Neural cell (in vitro differentiated cells): ENCODE measurements around the gene ADO. TPM values are rescaled to one million over a fixed set of nuclear protein-coding genes. Genes with fewer than 3 reads are reported as not detected.

Experiments
- H2AFZ ChIP-seq: fragments of 200-600, 300-800 bp; sonication (generic), shearing (Covaris generic); 2 replicates; pipeline ENCODE4 v1.6.0; 2014; ENCODE audit warnings: low read depth, mild to moderate bottlenecking, antibody characterized with exemption, low read length, moderate library complexity
- H3F3A ChIP-seq: fragments of 200-600 bp; shearing (Covaris generic); 2 replicates; pipeline ENCODE4 v1.6.1; 2016; ENCODE audit warnings: mild to moderate bottlenecking, moderate library complexity, mixed read lengths, antibody characterized with exemption, low read length; ENCODE audit not compliant: insufficient read depth, poor library complexity, severe bottlenecking
- H3K27ac ChIP-seq: fragments of 200-600, 300-800 bp; sonication (generic), shearing (Covaris generic); 2 replicates; pipeline ENCODE4 v1.5.1; 2014; ENCODE audit warnings: mild to moderate bottlenecking, low read length, moderate library complexity
- H3K27me3 ChIP-seq: fragments of 300-800, 200-600 bp; sonication (generic), shearing (Covaris generic); 2 replicates; pipeline ENCODE4 v1.6.0; 2014; ENCODE audit warnings: mild to moderate bottlenecking, low read depth, low read length, moderate library complexity; ENCODE audit not compliant: insufficient read depth
- H3K36me3 ChIP-seq: fragments of 300-800, 200-600 bp; sonication (generic), shearing (Covaris generic); 2 replicates; pipeline ENCODE4 v1.5.1; 2014; ENCODE audit warnings: mild to moderate bottlenecking, antibody characterized with exemption, low read length, moderate library complexity; ENCODE audit not compliant: insufficient read depth
- H3K4me2 ChIP-seq: fragments of 300-800, 200-600 bp; sonication (generic), shearing (Covaris generic); 2 replicates; pipeline ENCODE4 v1.6.0; 2014; ENCODE audit warnings: mild to moderate bottlenecking, low read length
- H3K4me3 ChIP-seq: fragments of 300-800, 200-600 bp; sonication (generic), shearing (Covaris generic); 2 replicates; pipeline ENCODE4 v1.5.1; 2014; ENCODE audit warnings: mild to moderate bottlenecking, low read length, moderate library complexity
- H3K79me2 ChIP-seq: fragments of 200-600 bp; shearing (Covaris generic); replicated peaks from 2 replicates; pipeline ENCODE4 v1.6.0; 2014; ENCODE audit warnings: mild to moderate bottlenecking, low read length, moderate library complexity; ENCODE audit not compliant: insufficient read depth
- H3K9ac ChIP-seq: fragments of 300-800, 200-600 bp; sonication (generic), shearing (Covaris generic); 2 replicates; pipeline ENCODE4 v1.6.1; 2016; ENCODE audit warnings: mild to moderate bottlenecking, low read length, mixed read lengths
- H3K9me2 ChIP-seq: fragments of 200-600 bp; shearing (Covaris generic); 2 replicates; pipeline ENCODE4 v1.6.1; 2016; ENCODE audit warnings: mild to moderate bottlenecking, low read length, mixed read lengths; ENCODE audit not compliant: insufficient read depth
- H3K9me3 ChIP-seq: fragments of 200-600, 300-800 bp; sonication (generic), shearing (Covaris generic); 2 replicates; pipeline ENCODE4 v1.6.1; 2016; ENCODE audit warnings: mild to moderate bottlenecking, mixed run types, low read length, moderate library complexity, mixed read lengths
- H4K20me1 ChIP-seq: fragments of 200-600 bp; shearing (Covaris generic); 2 replicates; pipeline ENCODE4 v1.6.1; 2016; ENCODE audit warnings: mild to moderate bottlenecking, mixed run types; ENCODE audit not compliant: insufficient read depth
- CTCF ChIP-seq: fragments of 450-650 bp; IDR thresholded peaks from 2 replicates; pipeline ENCODE4 v1.5.1; 2014; ENCODE audit warnings: antibody characterized with exemption, mild to moderate bottlenecking, moderate library complexity; ENCODE audit not compliant: poor library complexity, severe bottlenecking
- EP300 ChIP-seq: fragments of 450-650 bp; conservative IDR thresholded peaks from 2 replicates; pipeline ENCODE4 v1.6.1; 2014; ENCODE audit warnings: antibody characterized with exemption, mild to moderate bottlenecking, moderate library complexity; ENCODE audit not compliant: poor library complexity, severe bottlenecking
- EZH2 ChIP-seq: fragments of 200-600, 300-800 bp; shearing (Covaris generic), sonication (generic); IDR thresholded peaks from 2 replicates; pipeline ENCODE4 v1.6.1; 2014; ENCODE audit warnings: antibody characterized with exemption, low read length, borderline replicate concordance, mild to moderate bottlenecking; ENCODE audit not compliant: insufficient read depth, poor library complexity, severe bottlenecking
- MXI1 ChIP-seq: fragments of 450-650 bp; conservative IDR thresholded peaks from 2 replicates; pipeline ENCODE4 v1.6.1; 2014; ENCODE audit warnings: antibody characterized with exemption, mild to moderate bottlenecking; ENCODE audit not compliant: poor library complexity, severe bottlenecking
- POLR2AphosphoS5 ChIP-seq: IDR thresholded peaks from 2 replicates; pipeline ENCODE4 v1.6.1; 2012
- RAD21 ChIP-seq: fragments of 450-650 bp; conservative IDR thresholded peaks from 2 replicates; pipeline ENCODE4 v1.6.1; 2014; ENCODE audit warnings: antibody characterized with exemption, mild to moderate bottlenecking, moderate library complexity
- SMC3 ChIP-seq: fragments of 450-650 bp; conservative IDR thresholded peaks from 2 replicates; pipeline ENCODE4 v1.6.1; 2014; ENCODE audit warnings: antibody characterized with exemption, mild to moderate bottlenecking, moderate library complexity; ENCODE audit not compliant: poor library complexity
- TAF1 ChIP-seq: IDR thresholded peaks from 2 replicates; pipeline ENCODE4 v1.6.1; 2012; ENCODE audit warnings: low read depth
- polyA plus RNA-seq: library from polyadenylated mRNA; depleted of rRNA; stranded (reverse); fragments of >200 nt; gene quantifications from 2 replicates; pipeline ENCODE4 v1.2.3, GENCODE V29; 2014
- TF ChIP-seq, protein P1 (sequence below): IDR thresholded peaks from 2 replicates; pipeline ENCODE4 v1.6.1; 2012; ENCODE audit warnings: borderline replicate concordance

ADO gene
- polyA plus RNA-seq, 1 donor from 2014 or later = 33.2 TPM

GRCh38 chr10:62805231-62806099, 945 bp downstream of the ADO start:
- H3K27ac ChIP-seq = peak overlapping the region; percentile 97
- H2AFZ ChIP-seq = no peak overlapping the region
- H3K9me2 ChIP-seq = no peaks in the 10 kb centered on the region
- peaks cover 10% of the 10 kb centered on the region for H4K20me1 ChIP-seq
- peak overlapping the region; percentile 93 for H3K4me3 ChIP-seq
- H3K36me3 ChIP-seq = no peaks in the 10 kb centered on the region
- H3F3A ChIP-seq = peaks cover 2% of the 10 kb centered on the region
- H3K4me2 ChIP-seq = no peak overlapping the region
- H3K9me3 ChIP-seq = no peaks in the 10 kb centered on the region
- H3K27me3 ChIP-seq = peaks cover 8% of the 10 kb centered on the region
- peak overlapping the region; percentile 92 for H3K9ac ChIP-seq
- TF ChIP-seq MXI1 (peak; percentile 37), SMC3 (no peak), RAD21 (peak; percentile 7)
- peaks cover 17% of the 10 kb centered on the region for H3K79me2 ChIP-seq

DNA sequence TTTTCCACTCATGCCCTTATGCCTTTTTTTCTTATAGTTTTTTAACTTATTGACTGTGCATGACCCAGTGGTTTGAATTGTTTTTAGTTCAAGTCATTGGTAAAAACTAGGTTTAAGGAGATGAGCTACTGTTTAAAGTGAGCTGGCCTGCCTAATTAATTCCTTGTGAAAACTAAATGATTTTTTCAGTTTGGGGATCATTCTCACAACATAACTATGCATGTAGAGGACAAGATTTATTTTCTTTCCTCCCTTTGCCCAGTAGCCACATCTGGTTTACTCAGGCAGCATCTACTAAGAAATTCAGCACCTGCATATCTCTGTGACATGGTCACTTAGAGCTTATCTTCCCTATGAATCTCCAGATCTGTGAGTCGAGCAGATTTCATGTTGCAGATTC, 1.7 kb downstream of the ADO start:
- H3K27ac ChIP-seq = no peak overlapping the region
- H2AFZ ChIP-seq = no peak overlapping the region
- H3K4me2 ChIP-seq = peak overlapping the region; percentile 100
- peaks cover 17% of the 10 kb centered on the region for H3K79me2 ChIP-seq
- no peaks in the 10 kb centered on the region for H3K9me2 ChIP-seq
- peak overlapping the region; percentile 93 for H3K4me3 ChIP-seq
- H4K20me1 ChIP-seq = peaks cover 10% of the 10 kb centered on the region
- H3F3A ChIP-seq = peaks cover 2% of the 10 kb centered on the region
- H3K9ac ChIP-seq = peak overlapping the region; percentile 92
- no peaks in the 10 kb centered on the region for H3K36me3 ChIP-seq
- TF ChIP-seq EZH2 = no peak
- no peak for TF ChIP-seq EP300
- no peaks in the 10 kb centered on the region for H3K9me3 ChIP-seq
- peaks cover under 1% of the 10 kb centered on the region for H3K27me3 ChIP-seq

DNA sequence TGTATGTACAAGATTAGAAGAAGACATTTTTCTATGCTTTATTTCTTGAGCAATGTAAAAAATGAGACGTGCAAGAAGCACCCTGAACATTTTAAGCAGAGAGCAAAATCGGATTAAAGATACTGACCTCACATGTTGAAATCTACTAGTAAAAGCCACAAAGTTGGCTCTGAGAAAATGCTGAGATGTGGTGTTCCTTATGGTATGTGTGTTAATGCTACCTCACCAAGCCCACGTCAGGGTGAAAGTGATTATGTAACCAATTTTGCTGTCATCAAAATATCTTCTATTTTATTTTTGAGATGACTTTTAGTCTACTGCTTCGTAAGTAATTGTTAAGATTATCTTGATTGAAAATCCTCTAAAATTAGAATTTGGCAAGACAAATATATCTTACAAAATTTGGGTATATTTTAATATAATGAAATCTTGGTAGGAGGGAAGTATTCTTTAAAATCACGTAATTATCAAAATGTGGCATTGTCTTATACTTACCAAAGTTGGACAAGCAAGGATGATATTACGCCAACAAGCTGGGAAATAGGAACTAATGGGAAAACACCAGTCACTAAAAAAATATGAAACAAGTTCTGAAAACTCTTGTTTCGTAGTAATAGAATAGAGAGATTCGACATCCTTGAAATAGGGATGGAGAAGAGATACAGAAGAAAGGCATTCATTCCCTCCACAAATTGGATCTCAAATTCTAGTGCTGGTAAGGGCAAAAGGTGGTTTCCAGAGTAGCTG, 5.8 kb downstream of the ADO start:
- H3K4me3 ChIP-seq = no peak overlapping the region
- H2AFZ ChIP-seq = no peak overlapping the region
- H3K9me3 ChIP-seq = no peaks in the 10 kb centered on the region
- no peaks in the 10 kb centered on the region for H3K9me2 ChIP-seq
- H3K36me3 ChIP-seq = no peaks in the 10 kb centered on the region
- no peak overlapping the region for H3K27ac ChIP-seq
- peaks cover 10% of the 10 kb centered on the region for H4K20me1 ChIP-seq
- peaks cover 17% of the 10 kb centered on the region for H3K79me2 ChIP-seq
- H3F3A ChIP-seq = peaks cover 2% of the 10 kb centered on the region
- H3K27me3 ChIP-seq = peaks cover 31% of the 10 kb centered on the region
- H3K9ac ChIP-seq = no peak overlapping the region
- H3K4me2 ChIP-seq = no peak overlapping the region
- TF ChIP-seq RAD21 (no peak), CTCF (no peak), SMC3 (no peak), POLR2AphosphoS5 (no peak), MXI1 (no peak), TAF1 (no peak), EZH2 (no peak), EP300 (no peak)
- TF ChIP-seq, protein P1, sequence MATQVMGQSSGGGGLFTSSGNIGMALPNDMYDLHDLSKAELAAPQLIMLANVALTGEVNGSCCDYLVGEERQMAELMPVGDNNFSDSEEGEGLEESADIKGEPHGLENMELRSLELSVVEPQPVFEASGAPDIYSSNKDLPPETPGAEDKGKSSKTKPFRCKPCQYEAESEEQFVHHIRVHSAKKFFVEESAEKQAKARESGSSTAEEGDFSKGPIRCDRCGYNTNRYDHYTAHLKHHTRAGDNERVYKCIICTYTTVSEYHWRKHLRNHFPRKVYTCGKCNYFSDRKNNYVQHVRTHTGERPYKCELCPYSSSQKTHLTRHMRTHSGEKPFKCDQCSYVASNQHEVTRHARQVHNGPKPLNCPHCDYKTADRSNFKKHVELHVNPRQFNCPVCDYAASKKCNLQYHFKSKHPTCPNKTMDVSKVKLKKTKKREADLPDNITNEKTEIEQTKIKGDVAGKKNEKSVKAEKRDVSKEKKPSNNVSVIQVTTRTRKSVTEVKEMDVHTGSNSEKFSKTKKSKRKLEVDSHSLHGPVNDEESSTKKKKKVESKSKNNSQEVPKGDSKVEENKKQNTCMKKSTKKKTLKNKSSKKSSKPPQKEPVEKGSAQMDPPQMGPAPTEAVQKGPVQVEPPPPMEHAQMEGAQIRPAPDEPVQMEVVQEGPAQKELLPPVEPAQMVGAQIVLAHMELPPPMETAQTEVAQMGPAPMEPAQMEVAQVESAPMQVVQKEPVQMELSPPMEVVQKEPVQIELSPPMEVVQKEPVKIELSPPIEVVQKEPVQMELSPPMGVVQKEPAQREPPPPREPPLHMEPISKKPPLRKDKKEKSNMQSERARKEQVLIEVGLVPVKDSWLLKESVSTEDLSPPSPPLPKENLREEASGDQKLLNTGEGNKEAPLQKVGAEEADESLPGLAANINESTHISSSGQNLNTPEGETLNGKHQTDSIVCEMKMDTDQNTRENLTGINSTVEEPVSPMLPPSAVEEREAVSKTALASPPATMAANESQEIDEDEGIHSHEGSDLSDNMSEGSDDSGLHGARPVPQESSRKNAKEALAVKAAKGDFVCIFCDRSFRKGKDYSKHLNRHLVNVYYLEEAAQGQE = no peak
